ENCODE measurements around the gene FCHO2.
"Not testable (repeated sequence)": the region's sequence is repeated elsewhere in the genome, so short reads cannot be mapped to it uniquely, and the experiment has no call there.

- not testable (repeated sequence) for TF ChIP-seq CTCF, EZH2phosphoT487 (IDR thresholded peaks at IDR 0.05)
These were observed 18.6 kb downstream of the FCHO2 start for GRCh38 chr5:72974481-72974880.

Data from neural progenitor cell (in vitro differentiated cells).